ENCODE measurements around the gene GRK2.

GRK2 gene

GRCh38 chr11:67270256-67271204 is 4.3 kb downstream of the GRK2 start:
- no peaks in the 10 kb centered on the region for H3K27me3 ChIP-seq (ENCODE audit: control insufficient read depth in 2 of 2, insufficient read depth in 2 of 2, low read length in 2 of 2)
- peak overlapping the region; percentile 37 to 91 for H3K4me3 ChIP-seq (ENCODE audit: low read length in 2 of 2)
- peak overlapping the region; percentile 95 to 98 for H3K27ac ChIP-seq (ENCODE audit: low read depth in 2 of 2, low read length in 2 of 2)
- peaks cover 15 to 26% of the 10 kb centered on the region in 2 donors for H3K36me3 ChIP-seq (ENCODE audit: control insufficient read depth in 2 of 2, insufficient read depth in 2 of 2, low read length in 2 of 2)
- peaks cover 80 to 81% of the 10 kb centered on the region in 2 donors for H3K4me1 ChIP-seq (ENCODE audit: control insufficient read depth in 2 of 2, insufficient read depth in 2 of 2, low read length in 2 of 2)
- no peaks in the 10 kb centered on the region for H3K9me3 ChIP-seq (ENCODE audit: control insufficient read depth in 2 of 2, low read length in 2 of 2)
- peak overlapping the region; percentile 38 to 69 for H3K9ac ChIP-seq (ENCODE audit: low read depth in 1 of 2, low read length in 2 of 2)

GRCh38 chr11:67271205-67271540 is 4.9 kb downstream of the GRK2 start:
- Histone ChIP-seq H3K27me3 (ENCODE audit: control insufficient read depth in 2 of 2, insufficient read depth in 2 of 2, low read length in 2 of 2) (no peaks in the 10 kb centered on the region), H3K9me3 (ENCODE audit: control insufficient read depth in 2 of 2, low read length in 2 of 2) (no peaks in the 10 kb centered on the region), H3K27ac (ENCODE audit: low read depth in 2 of 2, low read length in 2 of 2) (peak overlapping the region in 1 of 2 donors; percentile 98), H3K9ac (ENCODE audit: low read depth in 1 of 2, low read length in 2 of 2) (peak overlapping the region in 1 of 2 donors; percentile 69), H3K4me3 (ENCODE audit: low read length in 2 of 2) (peak overlapping the region; percentile 37 to 91), H3K36me3 (ENCODE audit: control insufficient read depth in 2 of 2, insufficient read depth in 2 of 2, low read length in 2 of 2) (peaks cover 15 to 26% of the 10 kb centered on the region in 2 donors), H3K4me1 (ENCODE audit: control insufficient read depth in 2 of 2, insufficient read depth in 2 of 2, low read length in 2 of 2) (peaks cover 81 to 82% of the 10 kb centered on the region in 2 donors)

- H3K36me3 ChIP-seq (ENCODE audit: control insufficient read depth in 2 of 2, insufficient read depth in 2 of 2, low read length in 2 of 2) = peaks cover 15 to 26% of the 10 kb centered on the region in 2 donors
- H3K27me3 ChIP-seq (ENCODE audit: control insufficient read depth in 2 of 2, insufficient read depth in 2 of 2, low read length in 2 of 2) = no peaks in the 10 kb centered on the region
- peaks cover 86 to 88% of the 10 kb centered on the region in 2 donors for H3K4me1 ChIP-seq (ENCODE audit: control insufficient read depth in 2 of 2, insufficient read depth in 2 of 2, low read length in 2 of 2)
- H3K4me3 ChIP-seq (ENCODE audit: low read length in 2 of 2) = peak overlapping the region in 1 of 2 donors; percentile 91
- no peaks in the 10 kb centered on the region for H3K9me3 ChIP-seq (ENCODE audit: control insufficient read depth in 2 of 2, low read length in 2 of 2)
- peak overlapping the region in 1 of 2 donors; percentile 8 for H3K9ac ChIP-seq (ENCODE audit: low read depth in 1 of 2, low read length in 2 of 2)
- H3K27ac ChIP-seq (ENCODE audit: low read depth in 2 of 2, low read length in 2 of 2) = peak overlapping the region; percentile 38 to 98
Measured at GRCh38 chr11:67271541-67272284, 5.4 kb downstream of the GRK2 start.

- Histone ChIP-seq H3K27ac (ENCODE audit: low read depth in 2 of 2, low read length in 2 of 2) (peak overlapping the region; percentile 38 to 98), H3K9ac (ENCODE audit: low read depth in 1 of 2, low read length in 2 of 2) (peak overlapping the region in 1 of 2 donors; percentile 8), H3K4me1 (ENCODE audit: control insufficient read depth in 2 of 2, insufficient read depth in 2 of 2, low read length in 2 of 2) (peaks cover 87 to 91% of the 10 kb centered on the region in 2 donors)
Measured at GRCh38 chr11:67272327-67273259, 6.3 kb downstream of the GRK2 start.

GRCh38 chr11:67273260-67273990 is 7.2 kb downstream of the GRK2 start:
- Histone ChIP-seq H3K27me3 (ENCODE audit: control insufficient read depth in 2 of 2, insufficient read depth in 2 of 2, low read length in 2 of 2) (no peaks in the 10 kb centered on the region), H3K36me3 (ENCODE audit: control insufficient read depth in 2 of 2, insufficient read depth in 2 of 2, low read length in 2 of 2) (peaks cover 12 to 19% of the 10 kb centered on the region in 2 donors), H3K9ac (ENCODE audit: low read depth in 1 of 2, low read length in 2 of 2) (no peak overlapping the region), H3K4me1 (ENCODE audit: control insufficient read depth in 2 of 2, insufficient read depth in 2 of 2, low read length in 2 of 2) (peaks cover 87 to 91% of the 10 kb centered on the region in 2 donors), H3K4me3 (ENCODE audit: low read length in 2 of 2) (no peak overlapping the region), H3K9me3 (ENCODE audit: control insufficient read depth in 2 of 2, low read length in 2 of 2) (no peaks in the 10 kb centered on the region), H3K27ac (ENCODE audit: low read depth in 2 of 2, low read length in 2 of 2) (peak overlapping the region; percentile 38 to 98)

More at GRCh38 chr11:67272327-67273259, 6.3 kb downstream of the GRK2 start:
- Histone ChIP-seq H3K27me3 (ENCODE audit: control insufficient read depth in 2 of 2, insufficient read depth in 2 of 2, low read length in 2 of 2) (no peaks in the 10 kb centered on the region), H3K4me3 (ENCODE audit: low read length in 2 of 2) (peak overlapping the region in 1 of 2 donors; percentile 37), H3K36me3 (ENCODE audit: control insufficient read depth in 2 of 2, insufficient read depth in 2 of 2, low read length in 2 of 2) (peaks cover 15 to 26% of the 10 kb centered on the region in 2 donors), H3K9me3 (ENCODE audit: control insufficient read depth in 2 of 2, low read length in 2 of 2) (no peaks in the 10 kb centered on the region)

- Histone ChIP-seq H3K27ac (ENCODE audit: low read depth in 2 of 2, low read length in 2 of 2) (peak overlapping the region; percentile 34 to 97), H3K4me3 (ENCODE audit: low read length in 2 of 2) (no peak overlapping the region), H3K9ac (ENCODE audit: low read depth in 1 of 2, low read length in 2 of 2) (peak overlapping the region in 1 of 2 donors; percentile 17)
Measured at GRCh38 chr11:67274768-67275605, 8.7 kb downstream of the GRK2 start.

GRCh38 chr11:67275606-67276409 is 9.5 kb downstream of the GRK2 start:
- Histone ChIP-seq H3K27me3 (ENCODE audit: control insufficient read depth in 2 of 2, insufficient read depth in 2 of 2, low read length in 2 of 2) (no peaks in the 10 kb centered on the region), H3K9me3 (ENCODE audit: control insufficient read depth in 2 of 2, low read length in 2 of 2) (no peaks in the 10 kb centered on the region), H3K36me3 (ENCODE audit: control insufficient read depth in 2 of 2, insufficient read depth in 2 of 2, low read length in 2 of 2) (peaks cover 30 to 31% of the 10 kb centered on the region in 2 donors), H3K4me3 (ENCODE audit: low read length in 2 of 2) (no peak overlapping the region), H3K4me1 (ENCODE audit: control insufficient read depth in 2 of 2, insufficient read depth in 2 of 2, low read length in 2 of 2) (peaks cover 67 to 70% of the 10 kb centered on the region in 2 donors), H3K27ac (ENCODE audit: low read depth in 2 of 2, low read length in 2 of 2) (peak overlapping the region; percentile 34 to 97), H3K9ac (ENCODE audit: low read depth in 1 of 2, low read length in 2 of 2) (peak overlapping the region in 1 of 2 donors; percentile 74)

More at GRCh38 chr11:67274768-67275605, 8.7 kb downstream of the GRK2 start:
- H3K36me3 ChIP-seq (ENCODE audit: control insufficient read depth in 2 of 2, insufficient read depth in 2 of 2, low read length in 2 of 2) = peaks cover 21 to 23% of the 10 kb centered on the region in 2 donors
- no peaks in the 10 kb centered on the region for H3K27me3 ChIP-seq (ENCODE audit: control insufficient read depth in 2 of 2, insufficient read depth in 2 of 2, low read length in 2 of 2)
- H3K9me3 ChIP-seq (ENCODE audit: control insufficient read depth in 2 of 2, low read length in 2 of 2) = no peaks in the 10 kb centered on the region
- H3K4me1 ChIP-seq (ENCODE audit: control insufficient read depth in 2 of 2, insufficient read depth in 2 of 2, low read length in 2 of 2) = peaks cover 76 to 79% of the 10 kb centered on the region in 2 donors

- Histone ChIP-seq H3K4me3 (ENCODE audit: low read length in 2 of 2) (peak overlapping the region; percentile 39 to 56), H3K9me3 (ENCODE audit: control insufficient read depth in 2 of 2, low read length in 2 of 2) (no peaks in the 10 kb centered on the region), H3K4me1 (ENCODE audit: control insufficient read depth in 2 of 2, insufficient read depth in 2 of 2, low read length in 2 of 2) (peaks cover 58 to 61% of the 10 kb centered on the region in 2 donors), H3K27me3 (ENCODE audit: control insufficient read depth in 2 of 2, insufficient read depth in 2 of 2, low read length in 2 of 2) (no peaks in the 10 kb centered on the region), H3K27ac (ENCODE audit: low read depth in 2 of 2, low read length in 2 of 2) (peak overlapping the region; percentile 90 to 97), H3K9ac (ENCODE audit: low read depth in 1 of 2, low read length in 2 of 2) (peak overlapping the region; percentile 74), H3K36me3 (ENCODE audit: control insufficient read depth in 2 of 2, insufficient read depth in 2 of 2, low read length in 2 of 2) (peaks cover 39% of the 10 kb centered on the region in 2 donors)
Measured at GRCh38 chr11:67276781-67277230, 10.5 kb downstream of the GRK2 start.
